HG02571 (cell line): ENCODE results near the gene GDAP2.

Experiments
- ATAC-seq: cut with Tn5 transposase; IDR thresholded peaks from one replicate; pipeline ENCODE4 v1.9.1; 2021; ENCODE audit warnings: mild to moderate bottlenecking, moderate library complexity; ENCODE audit not compliant: unreplicated experiment

Gene GDAP2

GRCh38 chr1:117843791-117844190 is 85.6 kb downstream of the GDAP2 start:
- ATAC-seq = no peak

GRCh38 chr1:117842408-117843170 is 86.8 kb downstream of the GDAP2 start:
- ATAC-seq = no peak

GRCh38 chr1:117841117-117841650 is 88.2 kb downstream of the GDAP2 start:
- ATAC-seq = no peak

GRCh38 chr1:117838911-117839310 is 90.5 kb downstream of the GDAP2 start:
- no peak for ATAC-seq

- ATAC-seq = no peak
These were observed 93.4 kb downstream of the GDAP2 start for GRCh38 chr1:117836069-117836468.

GRCh38 chr1:117834416-117834815 is 95.0 kb downstream of the GDAP2 start:
- ATAC-seq = no peak

- no peak for ATAC-seq
These were observed 97.0 kb downstream of the GDAP2 start for GRCh38 chr1:117832453-117832852.

- no peak for ATAC-seq
These were observed 99.2 kb downstream of the GDAP2 start for GRCh38 chr1:117830222-117830621.

- no peak for ATAC-seq
These were observed 101.2 kb downstream of the GDAP2 start for GRCh38 chr1:117828201-117828600.

GRCh38 chr1:117826540-117827078 is 102.8 kb downstream of the GDAP2 start:
- ATAC-seq = no peak

- no peak for ATAC-seq
These were observed 103.3 kb downstream of the GDAP2 start for GRCh38 chr1:117826119-117826518.

GRCh38 chr1:117825414-117825813 is 104.0 kb downstream of the GDAP2 start:
- ATAC-seq = no peak

GRCh38 chr1:117824616-117825015 is 104.8 kb downstream of the GDAP2 start:
- no peak for ATAC-seq

- no peak for ATAC-seq
These were observed 107.5 kb downstream of the GDAP2 start for GRCh38 chr1:117821774-117822482.

GRCh38 chr1:117821382-117821755 is 108.1 kb downstream of the GDAP2 start:
- no peak for ATAC-seq

GRCh38 chr1:117820694-117821381 is 108.6 kb downstream of the GDAP2 start:
- no peak for ATAC-seq

GRCh38 chr1:117820096-117820495 is 109.3 kb downstream of the GDAP2 start:
- no peak for ATAC-seq

GRCh38 chr1:117819301-117819700 is 110.1 kb downstream of the GDAP2 start:
- ATAC-seq = no peak

GRCh38 chr1:117818456-117818855 is 111.0 kb downstream of the GDAP2 start:
- ATAC-seq = no peak

GRCh38 chr1:117817629-117818028 is 111.8 kb downstream of the GDAP2 start:
- ATAC-seq = no peak

- no peak for ATAC-seq
These were observed 113.5 kb downstream of the GDAP2 start for GRCh38 chr1:117815926-117816325.
